NCI-H1092 treated with DMSO at 0.1 percent for 48 hours (cell line): Measurements from ENCODE around the gene OR1D2.
"Not testable (repeated sequence)": the region's sequence is repeated elsewhere in the genome, so short reads cannot be mapped to it uniquely, and the experiment has no call there.

Source experiments
- DNase-seq: peaks from one replicate; lab custom pipeline; 2025; lab: John Stamatoyannopoulos, UW

OR1D2 gene

DNA sequence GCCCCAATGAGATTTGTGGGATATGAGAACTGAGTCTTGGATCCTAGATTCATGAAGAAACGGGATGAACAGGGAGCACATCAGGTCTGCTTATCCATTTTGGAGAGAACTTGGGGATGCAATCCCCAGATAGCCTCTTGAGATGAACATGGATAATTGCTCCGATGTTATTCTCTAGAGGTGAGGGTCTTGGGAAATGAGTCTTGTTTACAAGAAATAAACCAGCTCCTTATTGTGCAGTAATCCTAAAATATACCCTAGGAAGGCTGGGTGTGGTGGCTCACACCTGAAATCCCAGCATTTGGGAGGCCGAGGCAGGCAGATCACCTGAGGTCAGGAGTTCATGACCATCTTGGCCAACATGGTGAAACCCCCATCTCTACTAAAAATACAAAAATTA is at the start of gene OR1D2:
TSS of gene OR1D2 (minus strand) at position 101 of the 400 bp plus-strand sequence. CDS start 11,426 bp downstream, outside the sequence.
- no peak for DNase-seq

GRCh38 chr17:3137494-3137893 is 33.3 kb upstream of the OR1D2 start:
- DNase-seq, result not testable (repeated sequence)

DNA sequence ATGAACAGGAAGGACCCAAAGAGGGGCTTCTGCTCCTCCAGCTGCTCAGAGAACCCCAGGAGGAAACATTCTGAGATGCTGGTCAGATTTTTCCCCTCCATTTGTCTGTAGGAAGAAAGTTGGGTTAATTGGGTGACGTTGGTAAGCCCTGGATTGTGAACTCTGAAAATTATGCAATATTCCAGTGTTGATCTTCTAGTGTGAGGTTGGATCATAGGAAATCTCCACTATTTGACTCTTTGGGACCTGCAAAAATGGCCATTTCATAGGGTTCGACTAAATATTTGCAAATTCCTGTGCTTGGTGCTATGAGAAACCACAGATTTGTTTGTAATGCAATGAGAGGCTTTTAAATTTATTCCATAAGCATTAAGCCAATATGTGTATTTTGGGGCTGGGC is 23.2 kb upstream of the OR1D2 start, which contains the start of gene OR1G1:
TSS of gene OR1G1 (minus strand) at position 101 of the 400 bp plus-strand sequence. CDS start at position 101, 0 bp downstream.
- DNase-seq, result no peak

DNA sequence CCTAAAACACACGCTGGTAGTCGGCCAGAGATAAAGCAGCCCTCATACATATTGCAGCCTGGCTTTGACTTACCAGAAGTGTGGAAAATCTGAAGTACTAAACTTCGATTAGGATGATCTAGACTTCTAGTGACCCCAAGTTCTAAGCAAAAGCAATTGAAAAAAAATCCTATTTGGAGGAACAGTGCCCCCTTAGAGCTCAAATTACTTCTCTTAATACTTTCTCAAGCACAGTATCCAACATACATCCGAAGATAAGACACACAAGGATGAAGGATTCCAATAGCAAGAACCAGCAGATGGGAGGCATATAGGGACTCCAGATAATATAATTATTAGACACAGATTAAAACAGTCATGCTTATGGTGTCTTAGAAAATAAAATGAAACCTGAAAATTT is 30.4 kb downstream of the OR1D2 start:
- not testable (repeated sequence) for DNase-seq

DNA sequence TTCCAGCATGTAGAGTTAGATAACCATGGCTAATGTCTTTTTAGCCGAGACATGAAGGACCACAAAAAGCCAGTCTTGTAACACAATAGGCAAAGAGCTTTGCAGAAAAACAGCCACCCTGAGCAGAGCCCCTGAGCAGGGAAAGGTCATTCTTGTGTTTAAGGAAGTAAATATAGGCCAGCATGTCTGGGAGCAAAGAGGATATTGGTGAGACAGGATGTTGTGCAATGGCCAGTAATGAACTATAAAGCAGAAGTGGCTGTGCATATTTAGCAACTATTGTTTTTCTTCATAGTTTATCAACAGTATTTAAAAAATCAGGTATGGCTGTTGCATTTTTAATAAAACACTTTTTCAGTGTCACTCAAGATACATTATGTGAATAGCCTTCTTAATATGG is 39.0 kb downstream of the OR1D2 start:
- DNase-seq, result not testable (repeated sequence)

GRCh38 chr17:3063507-3063906 is 40.7 kb downstream of the OR1D2 start, which contains the start of gene OR1D5:
Gene OR1D5 (minus strand): TSS chr17:3063607. CDS start chr17:3063607, 0 bp downstream.
- not testable (repeated sequence) for DNase-seq

- DNase-seq, result not testable (repeated sequence)
Measured at GRCh38 chr17:3062824-3063377, 41.3 kb downstream of the OR1D2 start.

GRCh38 chr17:3054868-3055267 is 49.4 kb downstream of the OR1D2 start:
- not testable (repeated sequence) for DNase-seq

- DNase-seq, result no peak
Measured at GRCh38 chr17:3049705-3050295, 54.4 kb downstream of the OR1D2 start.

DNA sequence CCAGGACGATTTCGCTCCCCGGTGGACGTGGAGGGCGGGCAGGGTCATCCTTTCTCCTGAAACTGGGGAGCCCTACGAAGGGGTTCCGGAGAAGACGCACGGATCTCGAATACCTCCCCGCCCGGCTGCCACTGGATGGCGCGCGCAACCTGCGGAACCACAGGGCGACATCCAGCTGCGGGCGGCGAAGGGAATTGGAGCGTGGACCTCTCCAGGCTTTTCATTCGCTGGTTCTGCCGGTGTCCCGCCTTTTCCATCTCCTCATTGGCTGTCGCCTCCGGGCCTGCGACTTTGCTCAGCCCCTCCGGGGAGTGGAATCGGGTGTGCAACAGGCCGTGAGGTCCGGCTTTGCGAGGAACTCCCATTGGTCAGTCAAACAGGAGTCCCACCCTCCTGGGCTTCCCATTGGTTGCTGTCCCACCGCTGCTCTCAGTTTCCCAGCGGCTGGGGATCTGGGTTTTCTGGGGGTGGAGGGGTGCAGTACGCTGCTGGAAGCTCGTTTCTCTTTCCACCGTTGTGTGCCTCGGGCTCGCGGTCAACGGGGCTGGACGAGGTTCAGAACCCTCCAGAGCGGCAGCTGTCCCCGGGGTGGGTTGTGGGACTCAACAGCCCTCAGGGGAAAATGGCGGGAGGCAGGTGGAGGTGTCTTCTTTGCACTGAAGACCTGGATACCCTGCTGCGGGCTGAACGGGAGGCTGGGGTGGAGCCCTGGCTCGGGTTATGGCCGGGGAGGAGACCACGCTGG is 55.3 kb downstream of the OR1D2 start:
- peak; percentile 91 for DNase-seq

DNA sequence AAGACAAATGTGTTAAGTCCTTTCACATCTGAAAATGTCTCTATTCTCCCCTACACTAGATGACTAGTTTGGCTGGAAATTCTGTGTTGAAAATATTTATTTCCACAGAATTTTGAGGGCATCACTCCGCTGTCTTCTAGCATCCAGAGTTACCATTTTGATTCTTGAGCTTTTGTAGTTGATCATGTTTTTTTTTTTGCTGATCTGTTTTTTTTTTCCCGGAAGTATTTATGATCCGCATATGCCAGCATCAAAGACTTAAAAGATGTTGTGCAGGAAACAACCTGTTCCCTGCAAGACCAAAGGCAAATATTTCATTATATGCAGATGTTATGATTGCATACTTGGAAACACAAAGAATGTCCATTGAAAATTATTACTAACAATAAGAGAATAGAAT is 57.5 kb downstream of the OR1D2 start:
- DNase-seq, result no peak

GRCh38 chr17:3043737-3044365 is 60.4 kb downstream of the OR1D2 start:
- no peak for DNase-seq

- no peak for DNase-seq
Measured at GRCh38 chr17:3040882-3041281, 63.3 kb downstream of the OR1D2 start.

DNA sequence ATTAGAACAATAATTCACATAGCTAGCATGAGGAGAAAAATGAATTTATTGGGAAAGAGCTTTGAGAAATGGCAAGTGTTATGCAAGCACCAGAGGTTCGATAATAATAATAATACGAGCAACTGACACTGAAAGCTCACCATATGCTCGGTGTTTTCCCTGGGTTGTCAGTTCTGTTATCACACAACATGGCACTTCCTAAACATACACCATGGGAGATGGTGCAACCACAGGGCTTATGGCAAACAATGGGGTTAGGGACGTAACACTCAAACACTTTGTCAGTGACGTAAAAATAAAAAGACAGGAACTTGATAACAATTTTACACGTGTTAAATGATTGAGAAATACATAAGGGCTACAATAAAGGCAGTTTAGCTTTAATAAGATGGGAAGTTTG is 64.5 kb downstream of the OR1D2 start:
- no peak for DNase-seq

DNA sequence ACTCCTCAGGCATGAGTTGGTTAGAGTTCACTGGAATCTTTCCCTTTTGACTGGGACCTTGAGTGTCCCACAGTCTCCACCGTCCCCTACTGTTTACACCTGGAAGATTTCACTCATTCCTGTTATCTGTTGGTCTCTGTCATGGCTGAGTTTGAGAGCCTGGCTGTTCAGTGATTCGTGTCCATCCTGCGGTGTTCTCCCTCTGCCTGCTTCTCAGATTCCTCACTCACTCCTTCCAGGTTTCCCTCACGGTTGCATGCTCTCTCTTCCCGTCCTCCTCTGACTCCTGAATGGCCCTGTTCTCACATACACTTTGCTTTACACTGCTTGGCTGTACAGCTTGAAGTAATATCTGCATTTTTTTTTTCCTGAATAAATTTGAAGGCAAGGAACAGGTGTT is 65.3 kb downstream of the OR1D2 start:
- DNase-seq, result no peak
